Measurements from ENCODE around the gene RPS4Y1.
"Not testable (repeated sequence)": the region's sequence is repeated elsewhere in the genome, so short reads cannot be mapped to it uniquely, and the experiment has no call there.

RPS4Y1 gene

GRCh38 chrY:2857068-2857467, 15.7 kb downstream of the RPS4Y1 start:
- peak overlapping the region; percentile 90 for H3K27ac Mint-ChIP-seq
- H3K4me1 Mint-ChIP-seq (ENCODE audit: low read depth), result peaks cover 62% of the 10 kb centered on the region
- peaks cover 81% of the 10 kb centered on the region for H3K36me3 Mint-ChIP-seq (ENCODE audit: low read depth)
- H3K27me3 Mint-ChIP-seq (ENCODE audit: low read depth), result no peaks in the 10 kb centered on the region
- H3K9me3 Mint-ChIP-seq, result no peaks in the 10 kb centered on the region
- H3K4me3 Mint-ChIP-seq, result peak overlapping the region; percentile 75
- DNase-seq (ENCODE audit: low spot score), result peak; percentile 8

- H3K36me3 Mint-ChIP-seq (ENCODE audit: low read depth), result peaks cover 82% of the 10 kb centered on the region
- no peaks in the 10 kb centered on the region for H3K27me3 Mint-ChIP-seq (ENCODE audit: low read depth)
- H3K9me3 Mint-ChIP-seq, result no peaks in the 10 kb centered on the region
- H3K4me1 Mint-ChIP-seq (ENCODE audit: low read depth), result peaks cover 65% of the 10 kb centered on the region
- peak overlapping the region; percentile 75 for H3K4me3 Mint-ChIP-seq
- H3K27ac Mint-ChIP-seq, result peak overlapping the region; percentile 90
- no peak for DNase-seq (ENCODE audit: low spot score)
Observed at GRCh38 chrY:2857686-2858085, 16.3 kb downstream of the RPS4Y1 start.

- no peak for DNase-seq (ENCODE audit: low spot score)
- H3K36me3 Mint-ChIP-seq (ENCODE audit: low read depth), result peaks cover 89% of the 10 kb centered on the region
- peak overlapping the region; percentile 90 for H3K27ac Mint-ChIP-seq
- H3K4me3 Mint-ChIP-seq, result peak overlapping the region; percentile 75
- peaks cover 62% of the 10 kb centered on the region for H3K4me1 Mint-ChIP-seq (ENCODE audit: low read depth)
- no peaks in the 10 kb centered on the region for H3K27me3 Mint-ChIP-seq (ENCODE audit: low read depth)
- H3K9me3 Mint-ChIP-seq, result no peaks in the 10 kb centered on the region
Observed at GRCh38 chrY:2859782-2860181, 18.4 kb downstream of the RPS4Y1 start.

- peaks cover 59% of the 10 kb centered on the region for H3K4me1 Mint-ChIP-seq (ENCODE audit: low read depth)
- H3K27ac Mint-ChIP-seq, result peak overlapping the region; percentile 85
- no peak for DNase-seq (ENCODE audit: low spot score)
- peaks cover 88% of the 10 kb centered on the region for H3K36me3 Mint-ChIP-seq (ENCODE audit: low read depth)
- H3K9me3 Mint-ChIP-seq, result no peaks in the 10 kb centered on the region
- H3K27me3 Mint-ChIP-seq (ENCODE audit: low read depth), result no peaks in the 10 kb centered on the region
- peak overlapping the region; percentile 75 for H3K4me3 Mint-ChIP-seq
Observed at GRCh38 chrY:2860511-2860910, 19.1 kb downstream of the RPS4Y1 start.

GRCh38 chrY:2866581-2866980, 25.2 kb downstream of the RPS4Y1 start:
- H3K9me3 Mint-ChIP-seq, result peaks cover 7% of the 10 kb centered on the region
- H3K4me3 Mint-ChIP-seq, result no peak overlapping the region
- DNase-seq (ENCODE audit: low spot score), result no peak
- H3K4me1 Mint-ChIP-seq (ENCODE audit: low read depth), result peaks cover 13% of the 10 kb centered on the region
- H3K27ac Mint-ChIP-seq, result peak overlapping the region; percentile 52
- peaks cover 71% of the 10 kb centered on the region for H3K36me3 Mint-ChIP-seq (ENCODE audit: low read depth)
- H3K27me3 Mint-ChIP-seq (ENCODE audit: low read depth), result no peaks in the 10 kb centered on the region

- H3K27me3 Mint-ChIP-seq (ENCODE audit: low read depth), result no peaks in the 10 kb centered on the region
- no peak for DNase-seq (ENCODE audit: low spot score)
- peaks cover 12% of the 10 kb centered on the region for H3K9me3 Mint-ChIP-seq
- no peak overlapping the region for H3K27ac Mint-ChIP-seq
- peaks cover 10% of the 10 kb centered on the region for H3K4me1 Mint-ChIP-seq (ENCODE audit: low read depth)
- no peak overlapping the region for H3K4me3 Mint-ChIP-seq
- peaks cover 71% of the 10 kb centered on the region for H3K36me3 Mint-ChIP-seq (ENCODE audit: low read depth)
Observed at GRCh38 chrY:2867469-2867868, 26.1 kb downstream of the RPS4Y1 start.

- H3K36me3 Mint-ChIP-seq (ENCODE audit: low read depth), result peaks cover 66% of the 10 kb centered on the region
- no peaks in the 10 kb centered on the region for H3K27me3 Mint-ChIP-seq (ENCODE audit: low read depth)
- H3K9me3 Mint-ChIP-seq, result peaks cover 12% of the 10 kb centered on the region
- peaks cover 4% of the 10 kb centered on the region for H3K4me1 Mint-ChIP-seq (ENCODE audit: low read depth)
- DNase-seq (ENCODE audit: low spot score), result no peak
- no peak overlapping the region for H3K4me3 Mint-ChIP-seq
- no peak overlapping the region for H3K27ac Mint-ChIP-seq
Observed at GRCh38 chrY:2868035-2868607, 26.7 kb downstream of the RPS4Y1 start.

GRCh38 chrY:2872234-2872633, 30.8 kb downstream of the RPS4Y1 start:
- H3K4me3 Mint-ChIP-seq; DNase-seq (ENCODE audit: low spot score); H3K27ac Mint-ChIP-seq; H3K27me3 Mint-ChIP-seq (ENCODE audit: low read depth): not testable (repeated sequence)
- Mint-ChIP-seq H3K4me1 (ENCODE audit: low read depth) (peaks cover 13% of the 10 kb centered on the region), H3K9me3 (peaks cover 12% of the 10 kb centered on the region), H3K36me3 (ENCODE audit: low read depth) (peaks cover 50% of the 10 kb centered on the region)

- Mint-ChIP-seq H3K27me3 (ENCODE audit: low read depth) (no peaks in the 10 kb centered on the region), H3K4me3 (no peak overlapping the region)
Observed at GRCh38 chrY:2874211-2874610, 32.8 kb downstream of the RPS4Y1 start.

GRCh38 chrY:2883561-2883960, 42.2 kb downstream of the RPS4Y1 start:
- Mint-ChIP-seq H3K4me3 (no peak overlapping the region), H3K4me1 (ENCODE audit: low read depth) (peaks cover 24% of the 10 kb centered on the region), H3K27ac (no peak overlapping the region), H3K27me3 (ENCODE audit: low read depth) (no peaks in the 10 kb centered on the region), H3K9me3 (peaks cover 16% of the 10 kb centered on the region), H3K36me3 (ENCODE audit: low read depth) (peaks cover 20% of the 10 kb centered on the region)
- DNase-seq (ENCODE audit: low spot score), result no peak

More at GRCh38 chrY:2874211-2874610, 32.8 kb downstream of the RPS4Y1 start:
- DNase-seq (ENCODE audit: low spot score), result no peak
- Mint-ChIP-seq H3K9me3 (peaks cover 12% of the 10 kb centered on the region), H3K36me3 (ENCODE audit: low read depth) (peaks cover 34% of the 10 kb centered on the region), H3K27ac (no peak overlapping the region), H3K4me1 (ENCODE audit: low read depth) (peaks cover 17% of the 10 kb centered on the region)

GRCh38 chrY:2885880-2886279, 44.5 kb downstream of the RPS4Y1 start:
- H3K4me3 Mint-ChIP-seq, result no peak overlapping the region
- no peaks in the 10 kb centered on the region for H3K27me3 Mint-ChIP-seq (ENCODE audit: low read depth)
- peaks cover 16% of the 10 kb centered on the region for H3K36me3 Mint-ChIP-seq (ENCODE audit: low read depth)
- H3K27ac Mint-ChIP-seq, result no peak overlapping the region
- peaks cover 16% of the 10 kb centered on the region for H3K9me3 Mint-ChIP-seq
- no peak for DNase-seq (ENCODE audit: low spot score)
- peaks cover 25% of the 10 kb centered on the region for H3K4me1 Mint-ChIP-seq (ENCODE audit: low read depth)

GRCh38 chrY:2887386-2887785, 46.0 kb downstream of the RPS4Y1 start:
- Mint-ChIP-seq H3K4me1 (ENCODE audit: low read depth) (peaks cover 25% of the 10 kb centered on the region), H3K27me3 (ENCODE audit: low read depth) (no peaks in the 10 kb centered on the region), H3K36me3 (ENCODE audit: low read depth) (peaks cover 12% of the 10 kb centered on the region), H3K9me3 (peaks cover 8% of the 10 kb centered on the region), H3K4me3 (peak overlapping the region; percentile 61), H3K27ac (peak overlapping the region; percentile 85)
- DNase-seq (ENCODE audit: low spot score), result peak; percentile 22

GRCh38 chrY:2887955-2888354, 46.6 kb downstream of the RPS4Y1 start:
- peaks cover 8% of the 10 kb centered on the region for H3K9me3 Mint-ChIP-seq
- peaks cover 25% of the 10 kb centered on the region for H3K4me1 Mint-ChIP-seq (ENCODE audit: low read depth)
- no peaks in the 10 kb centered on the region for H3K27me3 Mint-ChIP-seq (ENCODE audit: low read depth)
- peak overlapping the region; percentile 61 for H3K4me3 Mint-ChIP-seq
- DNase-seq (ENCODE audit: low spot score), result peak; percentile 29
- peaks cover 12% of the 10 kb centered on the region for H3K36me3 Mint-ChIP-seq (ENCODE audit: low read depth)
- peak overlapping the region; percentile 85 for H3K27ac Mint-ChIP-seq

GRCh38 chrY:2893471-2893870, 52.1 kb downstream of the RPS4Y1 start:
- Mint-ChIP-seq H3K27me3 (ENCODE audit: low read depth) (no peaks in the 10 kb centered on the region), H3K36me3 (ENCODE audit: low read depth) (no peaks in the 10 kb centered on the region), H3K9me3 (no peaks in the 10 kb centered on the region), H3K27ac (no peak overlapping the region), H3K4me3 (no peak overlapping the region), H3K4me1 (ENCODE audit: low read depth) (peaks cover 10% of the 10 kb centered on the region)
- DNase-seq (ENCODE audit: low spot score), result no peak

- Mint-ChIP-seq H3K36me3 (ENCODE audit: low read depth) (no peaks in the 10 kb centered on the region), H3K27ac (no peak overlapping the region), H3K27me3 (ENCODE audit: low read depth) (no peaks in the 10 kb centered on the region), H3K4me1 (ENCODE audit: low read depth) (peaks cover 7% of the 10 kb centered on the region), H3K9me3 (peaks cover 3% of the 10 kb centered on the region), H3K4me3 (no peak overlapping the region)
- no peak for DNase-seq (ENCODE audit: low spot score)
Observed at GRCh38 chrY:2896050-2896449, 54.6 kb downstream of the RPS4Y1 start.
